Lower leg skin (tissue), 4 donors: Measurements from ENCODE around the gene UFSP1. TPM values are rescaled to one million over a fixed set of nuclear protein-coding genes. Genes with fewer than 3 reads are reported as not detected.

ENCODE experiments used
- DNase-seq, 2 donors: peaks; one replicate each; pipeline ENCODE4 v3.0.0-alpha.2; 2019; ENCODE audit warnings: low spot score in 2 of 2
- H3K4me3 ChIP-seq: fragments of 200-600 bp; sonication (generic); 2 replicates; pipeline ENCODE4 v1.5.1; 2017; ENCODE audit warnings: mild to moderate bottlenecking, low read depth; ENCODE audit not compliant: poor library complexity, severe bottlenecking
- POLR2A ChIP-seq, 2 donors: fragments of 450-650 bp; IDR thresholded peaks; one replicate each; pipeline ENCODE4 v1.6.1; 2016 to 2017; ENCODE audit warnings: antibody characterized with exemption in 2 of 2, mild to moderate bottlenecking in 1 of 2, moderate library complexity in 1 of 2
- WGBS, 2 donors: methylation state at CpG; one replicate each; pipeline ENCODE4 v1.1.5; 2018; 5-methylcytosine and 5-hydroxymethylcytosine counted together
- intact Hi-C: fragments of 100-400 bp; cut with DNase I; formaldehyde crosslinking; loops from one replicate; pipeline ENCODE4 v1.15.0; 2023; ENCODE audit warnings: low total_unique reads
- total RNA-seq, 4 donors: library from RNA; depleted of rRNA; stranded (reverse); fragments of >200 nt; gene quantifications; one replicate each; pipeline ENCODE4 v1.1.0, GENCODE V29; 2016
- TF ChIP-seq, protein P1 (sequence below), 3 donors: fragments of 450-650 bp; IDR thresholded peaks; one replicate each; pipeline ENCODE4 v1.5.1; 2016; ENCODE audit warnings: antibody characterized with exemption in 3 of 3, mild to moderate bottlenecking in 3 of 3, moderate library complexity in 2 of 3

Gene UFSP1
- total RNA-seq, 4 donors from 2014 or later = 3.9 to 6.1 (median 5.2) TPM

DNA sequence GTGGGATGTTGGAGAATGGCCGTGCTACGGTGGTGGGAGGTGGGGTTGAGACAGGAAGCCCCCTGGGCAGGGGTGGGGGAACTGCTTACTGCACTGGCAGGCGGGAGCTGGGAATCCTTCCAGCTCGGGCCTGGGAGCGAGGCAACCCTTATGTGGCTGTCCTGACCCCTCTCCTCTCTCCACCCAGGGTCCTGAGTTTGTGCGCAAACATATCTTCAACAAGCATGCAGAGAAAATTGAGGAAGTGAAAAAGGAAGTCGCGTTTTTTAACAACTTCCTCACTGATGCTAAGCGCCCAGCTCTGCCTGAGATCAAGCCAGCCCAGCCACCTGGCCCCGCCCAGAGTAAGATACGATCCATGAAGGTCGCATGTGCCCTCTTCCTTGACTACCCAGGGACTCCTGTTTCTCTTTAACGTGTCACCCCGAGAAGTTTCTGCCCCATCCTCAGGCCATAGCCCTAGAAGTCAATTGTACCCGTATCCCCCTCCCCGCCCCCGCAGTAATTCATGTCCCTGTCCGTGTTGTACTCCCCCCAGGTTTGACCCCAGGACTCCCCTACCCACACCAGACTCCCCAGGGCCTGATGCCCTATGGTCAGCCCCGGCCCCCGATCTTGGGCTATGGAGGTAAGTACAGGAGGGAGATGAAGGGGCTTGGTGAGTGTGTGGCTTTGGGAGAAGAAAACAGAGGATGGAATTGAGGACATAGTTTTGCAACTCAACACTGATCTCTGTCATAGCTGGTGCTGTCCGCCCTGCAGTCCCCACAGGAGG, 1.8 kb downstream of the UFSP1 start:
- DNase-seq = no peak
- TF ChIP-seq, protein P1, sequence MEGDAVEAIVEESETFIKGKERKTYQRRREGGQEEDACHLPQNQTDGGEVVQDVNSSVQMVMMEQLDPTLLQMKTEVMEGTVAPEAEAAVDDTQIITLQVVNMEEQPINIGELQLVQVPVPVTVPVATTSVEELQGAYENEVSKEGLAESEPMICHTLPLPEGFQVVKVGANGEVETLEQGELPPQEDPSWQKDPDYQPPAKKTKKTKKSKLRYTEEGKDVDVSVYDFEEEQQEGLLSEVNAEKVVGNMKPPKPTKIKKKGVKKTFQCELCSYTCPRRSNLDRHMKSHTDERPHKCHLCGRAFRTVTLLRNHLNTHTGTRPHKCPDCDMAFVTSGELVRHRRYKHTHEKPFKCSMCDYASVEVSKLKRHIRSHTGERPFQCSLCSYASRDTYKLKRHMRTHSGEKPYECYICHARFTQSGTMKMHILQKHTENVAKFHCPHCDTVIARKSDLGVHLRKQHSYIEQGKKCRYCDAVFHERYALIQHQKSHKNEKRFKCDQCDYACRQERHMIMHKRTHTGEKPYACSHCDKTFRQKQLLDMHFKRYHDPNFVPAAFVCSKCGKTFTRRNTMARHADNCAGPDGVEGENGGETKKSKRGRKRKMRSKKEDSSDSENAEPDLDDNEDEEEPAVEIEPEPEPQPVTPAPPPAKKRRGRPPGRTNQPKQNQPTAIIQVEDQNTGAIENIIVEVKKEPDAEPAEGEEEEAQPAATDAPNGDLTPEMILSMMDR (IDR thresholded peaks at IDR 0.05) = no peak
- no peak for TF ChIP-seq POLR2A (IDR thresholded peaks at IDR 0.05)
- WGBS, 2 donors = 57 to 63% methylated on average over 21 of the region's 21 CpGs
- no peak overlapping the region for H3K4me3 ChIP-seq
- intact Hi-C loops = no loop called here

DNA sequence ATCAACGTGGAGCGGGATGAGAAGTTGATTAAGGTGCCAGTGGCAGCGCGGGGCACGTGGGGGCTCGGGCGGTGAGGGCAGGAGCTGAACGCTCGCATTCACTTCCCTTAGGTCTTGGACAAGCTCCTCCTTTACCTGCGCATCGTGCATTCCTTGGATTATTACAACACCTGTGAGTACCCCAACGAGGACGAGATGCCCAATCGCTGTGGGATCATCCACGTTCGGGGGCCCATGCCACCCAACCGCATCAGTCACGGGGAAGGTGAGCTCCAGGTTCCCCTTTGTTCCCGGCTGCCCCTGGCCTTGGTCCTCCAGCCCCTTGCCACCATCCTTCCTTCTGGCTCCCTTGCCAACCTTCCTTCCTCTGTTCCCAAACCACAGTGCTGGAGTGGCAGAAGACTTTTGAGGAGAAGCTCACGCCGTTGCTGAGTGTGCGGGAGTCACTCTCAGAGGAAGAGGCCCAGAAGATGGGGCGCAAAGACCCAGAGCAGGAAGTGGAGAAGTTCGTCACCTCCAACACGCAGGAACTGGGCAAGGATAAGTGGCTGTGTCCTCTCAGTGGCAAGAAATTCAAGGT, 2.5 kb downstream of the UFSP1 start:
- intact Hi-C loops = no loop called here
- no peak for TF ChIP-seq POLR2A (IDR thresholded peaks at IDR 0.05)
- TF ChIP-seq, protein P1 (IDR thresholded peaks at IDR 0.05) = no peak
- 83 to 87% methylated on average over 25 of the region's 25 CpGs for WGBS, 2 donors
- no peak for DNase-seq
- H3K4me3 ChIP-seq = no peak overlapping the region

DNA sequence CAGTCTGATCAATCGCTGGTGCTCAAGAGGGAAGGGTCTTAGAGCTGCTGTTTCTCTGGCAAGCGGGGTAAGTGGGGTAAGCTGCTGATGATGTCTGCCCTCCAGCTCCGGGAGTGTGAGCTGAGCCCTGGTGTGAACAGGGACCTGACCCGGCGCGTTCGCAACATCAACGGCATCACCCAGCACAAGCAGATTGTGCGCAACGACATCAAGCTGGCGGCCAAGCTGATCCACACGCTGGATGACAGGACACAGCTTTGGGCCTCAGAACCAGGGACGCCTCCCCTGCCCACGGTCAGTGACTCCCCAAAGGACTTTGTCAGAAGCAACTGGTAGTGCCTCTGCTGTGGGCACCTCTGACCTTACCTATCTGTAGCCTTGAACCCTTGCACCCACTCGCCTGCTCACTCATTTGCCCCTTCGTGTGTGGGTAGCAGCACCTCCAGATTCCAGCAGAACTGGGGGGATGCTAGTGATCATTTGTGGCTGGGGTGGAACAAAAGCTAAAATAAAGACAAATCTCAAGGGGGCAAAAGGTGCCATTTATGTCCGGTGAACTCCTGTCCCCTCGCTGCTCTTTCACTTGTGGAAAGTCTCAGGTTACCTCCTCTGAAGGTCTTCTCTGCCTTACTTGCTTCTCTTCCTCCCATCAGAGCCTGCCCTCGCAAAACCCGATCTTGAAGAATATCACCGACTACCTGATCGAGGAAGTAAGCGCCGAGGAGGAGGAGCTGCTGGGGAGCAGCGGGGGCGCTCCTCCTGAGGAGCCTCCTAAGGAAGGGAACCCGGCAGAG, 3.2 kb downstream of the UFSP1 start:
- DNase-seq = no peak
- no peak for TF ChIP-seq POLR2A (IDR thresholded peaks at IDR 0.05)
- TF ChIP-seq, protein P1 (IDR thresholded peaks at IDR 0.05) = no peak
- WGBS, 2 donors = 89 to 93% methylated on average over 22 to 27 of the region's 27 CpGs
- intact Hi-C loops = no loop called here
- no peak overlapping the region for H3K4me3 ChIP-seq

DNA sequence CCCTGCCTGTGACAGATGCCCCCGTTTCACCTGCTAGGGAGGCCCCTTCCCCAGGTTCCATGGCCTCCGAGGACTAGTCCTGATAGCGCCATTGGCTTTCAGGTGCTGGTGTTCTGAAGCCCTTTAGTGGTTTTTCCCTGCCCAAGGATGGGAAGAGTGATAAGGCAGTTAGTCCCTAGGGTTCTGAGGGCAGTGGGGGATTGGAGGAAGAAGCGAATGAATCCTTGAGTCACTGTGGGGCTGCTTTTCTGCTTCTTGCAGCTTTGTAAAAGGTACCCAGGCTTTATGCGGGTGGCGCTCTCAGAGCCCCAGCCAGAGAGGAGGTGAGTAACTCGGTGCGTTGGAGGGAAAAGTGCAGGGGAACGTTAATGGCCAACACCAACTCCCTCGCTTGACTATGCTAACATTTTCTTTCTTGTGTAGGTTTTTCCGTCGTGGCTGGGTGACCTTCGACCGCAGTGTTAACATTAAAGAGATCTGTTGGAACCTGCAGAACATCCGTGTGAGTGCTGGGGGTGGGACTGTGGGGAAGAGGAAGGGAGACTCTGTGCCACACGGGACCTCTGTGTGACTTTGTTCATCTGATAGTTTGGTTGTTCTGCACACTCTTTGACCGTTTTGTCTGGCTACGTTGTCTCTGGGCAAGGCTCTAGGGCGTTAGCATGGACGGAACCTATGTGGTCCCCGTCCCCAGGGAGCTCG, 3.9 kb downstream of the UFSP1 start:
- TF ChIP-seq POLR2A (IDR thresholded peaks at IDR 0.05) = no peak
- TF ChIP-seq, protein P1 (IDR thresholded peaks at IDR 0.05) = no peak
- intact Hi-C loops = no loop called here
- DNase-seq = no peak
- no peak overlapping the region for H3K4me3 ChIP-seq
- WGBS, 2 donors = 85 to 86% methylated on average over 22 of the region's 22 CpGs

DNA sequence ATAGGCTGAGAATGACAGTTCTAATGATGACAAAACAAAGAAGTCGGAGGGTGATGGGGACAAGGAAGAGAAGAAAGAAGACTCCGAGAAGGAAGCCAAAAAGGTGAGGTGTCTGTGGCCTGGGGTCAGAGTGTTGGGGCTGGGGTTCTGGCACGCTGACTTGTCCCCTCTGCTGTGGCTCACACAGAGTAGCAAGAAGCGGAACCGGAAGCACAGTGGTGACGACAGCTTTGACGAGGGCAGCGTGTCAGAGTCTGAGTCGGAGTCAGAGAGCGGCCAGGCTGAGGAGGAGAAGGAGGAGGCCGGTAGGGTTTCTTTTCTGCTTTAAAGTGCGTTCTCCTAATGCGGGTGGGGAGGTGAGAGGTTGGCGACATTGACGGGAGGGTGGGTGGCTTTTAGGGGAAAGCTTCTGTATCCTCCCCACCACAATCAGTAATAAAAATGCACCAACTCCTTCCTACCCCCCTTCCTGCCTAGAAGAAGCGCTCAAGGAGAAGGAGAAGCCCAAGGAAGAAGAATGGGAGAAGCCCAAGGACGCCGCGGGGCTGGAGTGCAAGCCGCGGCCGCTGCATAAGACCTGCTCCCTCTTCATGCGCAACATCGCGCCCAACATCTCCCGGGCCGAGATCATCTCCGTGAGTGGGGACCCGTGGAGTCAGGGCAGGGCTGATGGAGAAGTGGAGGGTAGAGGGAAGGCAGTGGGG, 4.6 kb downstream of the UFSP1 start:
- WGBS, 2 donors = 92 to 94% methylated on average over 29 of the region's 29 CpGs
- TF ChIP-seq, protein P1 (IDR thresholded peaks at IDR 0.05) = no peak
- TF ChIP-seq POLR2A (IDR thresholded peaks at IDR 0.05) = no peak
- no peak overlapping the region for H3K4me3 ChIP-seq
- intact Hi-C loops = no loop called here
- no peak for DNase-seq
